Liver (tissue), 9 donors: ENCODE measurements around the gene WLS. TPM values are rescaled to one million over a fixed set of nuclear protein-coding genes. Genes with fewer than 3 reads are reported as not detected.

Experiments used
- DNase-seq: peaks from one replicate; pipeline ENCODE4 v3.0.0-alpha.2; 2017; ENCODE audit warnings: low spot score
- H3K27ac ChIP-seq, 2 donors: one replicate each; pipeline ENCODE4 v1.7.0; 2013; ENCODE audit warnings: inconsistent platforms in 2 of 2, low read length in 2 of 2, control low read depth in 1 of 2, low read depth in 1 of 2, mild to moderate bottlenecking in 1 of 2
- H3K27me3 ChIP-seq, 4 donors: one replicate each; pipeline versions ENCODE4 v1.6.1 to v1.7.0; 2013; ENCODE audit warnings: low read length in 3 of 4, inconsistent platforms in 1 of 4, mild to moderate bottlenecking in 1 of 4, moderate library complexity in 1 of 4; ENCODE audit not compliant: control insufficient read depth in 4 of 4, insufficient read depth in 4 of 4
- H3K36me3 ChIP-seq, 4 donors: one replicate each; pipeline versions ENCODE4 v1.6.1 to v1.7.0; 2013; ENCODE audit warnings: low read length in 3 of 4, mild to moderate bottlenecking in 3 of 4, low read depth in 1 of 4, moderate library complexity in 1 of 4; ENCODE audit not compliant: control insufficient read depth in 4 of 4, insufficient read depth in 3 of 4
- H3K4me1 ChIP-seq, 4 donors: one replicate each; pipeline versions ENCODE4 v1.6.1 to v1.7.0; 2013; ENCODE audit warnings: low read length in 3 of 4, mild to moderate bottlenecking in 3 of 4, moderate library complexity in 1 of 4; ENCODE audit not compliant: control insufficient read depth in 4 of 4, insufficient read depth in 4 of 4
- H3K4me3 ChIP-seq, 3 donors: one replicate each; pipeline versions ENCODE4 v1.6.1 to v1.7.0; 2013; ENCODE audit warnings: low read length in 3 of 3, control low read depth in 1 of 3, low read depth in 1 of 3, mild to moderate bottlenecking in 1 of 3
- H3K9ac ChIP-seq, 2 donors: one replicate each; pipeline ENCODE4 v1.7.0; 2013; ENCODE audit warnings: low read length in 2 of 2, mild to moderate bottlenecking in 2 of 2, moderate library complexity in 2 of 2, control low read depth in 1 of 2, low read depth in 1 of 2
- H3K9me3 ChIP-seq, 4 donors: one replicate each; pipeline versions ENCODE4 v1.6.1 to v1.7.0; 2013; ENCODE audit warnings: low read length in 3 of 4; ENCODE audit not compliant: control insufficient read depth in 4 of 4
- ATF3 ChIP-seq: IDR thresholded peaks from 2 replicates; pipeline ENCODE4 v1.6.1; 2016; ENCODE audit warnings: antibody characterized with exemption
- CTCF ChIP-seq: fragments of 150-350 bp; IDR thresholded peaks from 2 replicates; pipeline ENCODE4 v1.5.1; 2017; ENCODE audit warnings: improper control_type of control experiment, low read depth, low read length; ENCODE audit not compliant: missing input control
- EGR1 ChIP-seq, 2 donors: IDR thresholded peaks; 2 replicates each; pipeline ENCODE4 v1.6.1; 2016 to 2018; ENCODE audit warnings: antibody characterized with exemption in 2 of 2, low read depth in 2 of 2
- FOXA2 ChIP-seq: IDR thresholded peaks from 2 replicates; pipeline ENCODE4 v1.6.1; 2016; ENCODE audit warnings: antibody characterized with exemption
- GABPA ChIP-seq, 2 donors: IDR thresholded peaks in 1 of 2; conservative IDR thresholded peaks in 1 of 2; 2 replicates each; pipeline ENCODE4 v1.6.1; 2016; ENCODE audit warnings: antibody characterized with exemption in 2 of 2, mild to moderate bottlenecking in 1 of 2, moderate library complexity in 1 of 2
- JUND ChIP-seq, 2 donors: IDR thresholded peaks; 2 replicates each; pipeline ENCODE4 v1.6.1; 2016; ENCODE audit warnings: antibody characterized with exemption in 2 of 2
- MAX ChIP-seq: IDR thresholded peaks from 2 replicates; pipeline ENCODE4 v1.6.1; 2016; ENCODE audit warnings: antibody characterized with exemption
- NR2F2 ChIP-seq: IDR thresholded peaks from 2 replicates; pipeline ENCODE4 v1.6.1; 2016; ENCODE audit warnings: antibody characterized with exemption
- RAD21 ChIP-seq, 2 donors: IDR thresholded peaks; 2 replicates each; pipeline ENCODE4 v1.6.1; 2016; ENCODE audit warnings: antibody characterized with exemption in 2 of 2, mild to moderate bottlenecking in 2 of 2
- RXRA ChIP-seq, 2 donors: IDR thresholded peaks; 2 replicates each; pipeline ENCODE4 v1.6.1; 2017 to 2018; ENCODE audit warnings: antibody characterized with exemption in 2 of 2, mild to moderate bottlenecking in 1 of 2
- SP1 ChIP-seq: IDR thresholded peaks from 2 replicates; pipeline ENCODE4 v1.6.1; 2018; ENCODE audit warnings: antibody characterized with exemption, mild to moderate bottlenecking
- YY1 ChIP-seq: IDR thresholded peaks from 2 replicates; pipeline ENCODE4 v1.6.1; 2016; ENCODE audit warnings: antibody characterized with exemption, mild to moderate bottlenecking
- WGBS: extraction: QIAGEN DNeasy Blood & Tissue Kit; methylation state at CpG from one replicate; pipeline ENCODE4 v1.1.7; 2013; 5-methylcytosine and 5-hydroxymethylcytosine counted together
- polyA plus RNA-seq, 2 donors: library from polyadenylated mRNA; stranded (reverse) in 1 of 2; unstranded in 1 of 2; fragments of 200-250 nt in 1 of 2; fragments of >200 nt in 1 of 2; fragmentation: Nextera tagmentation in 1 of 2; extraction: Ambion mirVana in 1 of 2; gene quantifications; one replicate each; pipeline versions ENCODE4 v1.2.1 to v1.2.3, GENCODE V29; 2013 to 2015
- total RNA-seq, 2 donors: library from RNA; depleted of rRNA; stranded (reverse); fragments of >200 nt; gene quantifications; one replicate each; pipeline ENCODE4 v1.2.3, GENCODE V29; 2014
- TF ChIP-seq, protein P1 (sequence below): IDR thresholded peaks from 2 replicates; pipeline ENCODE4 v1.6.1; 2016; ENCODE audit warnings: antibody characterized with exemption, mild to moderate bottlenecking
- donor health status: healthy.
- donor health status: healthy.
- donor health status: healthy.
- donor health status: healthy.
- donor health status: healthy.

Gene WLS
- total and polyA plus RNA-seq, 4 donors, result 3.2 to 12.5 (median 7.7) TPM

GRCh38 chr1:68168545-68169171 is 63.7 kb downstream of the WLS start:
- Histone ChIP-seq H3K9me3 (no peaks in the 10 kb centered on the region), H3K27ac (no peak overlapping the region), H3K4me3 (no peak overlapping the region), H3K27me3 (no peaks in the 10 kb centered on the region), H3K4me1 (peaks cover under 1 to 7% (median 7%) of the 10 kb centered on the region in 4 donors), H3K36me3 (no peaks in the 10 kb centered on the region), H3K9ac (no peak overlapping the region)
- no peak for TF ChIP-seq YY1
- TF ChIP-seq CTCF, result no peak
- no peak for TF ChIP-seq ATF3
- TF ChIP-seq RAD21 (IDR thresholded peaks at IDR 0.05), result no peak
- no peak for TF ChIP-seq NR2F2
- WGBS, result 63% methylated on average over 4 of the region's 4 CpGs
- no peak for DNase-seq

- Histone ChIP-seq H3K4me1 (no peaks in the 10 kb centered on the region), H3K36me3 (no peaks in the 10 kb centered on the region), H3K4me3 (no peak overlapping the region), H3K27me3 (no peaks in the 10 kb centered on the region), H3K9me3 (no peaks in the 10 kb centered on the region), H3K9ac (no peak overlapping the region), H3K27ac (no peak overlapping the region)
- no peak for DNase-seq
- no peak for TF ChIP-seq GABPA (IDR thresholded peaks at IDR 0.05 in 1 of 2, conservative IDR thresholded peaks at IDR 0.05 in 1 of 2)
- TF ChIP-seq MAX, result no peak
- TF ChIP-seq YY1, result no peak
- TF ChIP-seq, protein P1, sequence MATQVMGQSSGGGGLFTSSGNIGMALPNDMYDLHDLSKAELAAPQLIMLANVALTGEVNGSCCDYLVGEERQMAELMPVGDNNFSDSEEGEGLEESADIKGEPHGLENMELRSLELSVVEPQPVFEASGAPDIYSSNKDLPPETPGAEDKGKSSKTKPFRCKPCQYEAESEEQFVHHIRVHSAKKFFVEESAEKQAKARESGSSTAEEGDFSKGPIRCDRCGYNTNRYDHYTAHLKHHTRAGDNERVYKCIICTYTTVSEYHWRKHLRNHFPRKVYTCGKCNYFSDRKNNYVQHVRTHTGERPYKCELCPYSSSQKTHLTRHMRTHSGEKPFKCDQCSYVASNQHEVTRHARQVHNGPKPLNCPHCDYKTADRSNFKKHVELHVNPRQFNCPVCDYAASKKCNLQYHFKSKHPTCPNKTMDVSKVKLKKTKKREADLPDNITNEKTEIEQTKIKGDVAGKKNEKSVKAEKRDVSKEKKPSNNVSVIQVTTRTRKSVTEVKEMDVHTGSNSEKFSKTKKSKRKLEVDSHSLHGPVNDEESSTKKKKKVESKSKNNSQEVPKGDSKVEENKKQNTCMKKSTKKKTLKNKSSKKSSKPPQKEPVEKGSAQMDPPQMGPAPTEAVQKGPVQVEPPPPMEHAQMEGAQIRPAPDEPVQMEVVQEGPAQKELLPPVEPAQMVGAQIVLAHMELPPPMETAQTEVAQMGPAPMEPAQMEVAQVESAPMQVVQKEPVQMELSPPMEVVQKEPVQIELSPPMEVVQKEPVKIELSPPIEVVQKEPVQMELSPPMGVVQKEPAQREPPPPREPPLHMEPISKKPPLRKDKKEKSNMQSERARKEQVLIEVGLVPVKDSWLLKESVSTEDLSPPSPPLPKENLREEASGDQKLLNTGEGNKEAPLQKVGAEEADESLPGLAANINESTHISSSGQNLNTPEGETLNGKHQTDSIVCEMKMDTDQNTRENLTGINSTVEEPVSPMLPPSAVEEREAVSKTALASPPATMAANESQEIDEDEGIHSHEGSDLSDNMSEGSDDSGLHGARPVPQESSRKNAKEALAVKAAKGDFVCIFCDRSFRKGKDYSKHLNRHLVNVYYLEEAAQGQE, result no peak
- no peak for TF ChIP-seq RAD21 (IDR thresholded peaks at IDR 0.05)
- no peak for TF ChIP-seq JUND (IDR thresholded peaks at IDR 0.05)
- no peak for TF ChIP-seq EGR1 (IDR thresholded peaks at IDR 0.05; ENCODE audit: low read depth in 2 of 2)
- TF ChIP-seq RXRA (IDR thresholded peaks at IDR 0.05), result no peak
- TF ChIP-seq NR2F2, result no peak
- TF ChIP-seq FOXA2, result no peak
- no peak for TF ChIP-seq CTCF
- no peak for TF ChIP-seq SP1
- no peak for TF ChIP-seq ATF3
- WGBS, result 92% methylated on average over 3 of the region's 3 CpGs
Measured at GRCh38 chr1:68167211-68167610, 65.1 kb downstream of the WLS start.
